GM18505 (cell line): ENCODE results near the gene GRHL3.
"Not testable (repeated sequence)": the region's sequence is repeated elsewhere in the genome, so short reads cannot be mapped to it uniquely, and the experiment has no call there.

ENCODE experiments used
- ATAC-seq: cut with Tn5 transposase; IDR thresholded peaks from one replicate; pipeline ENCODE4 v1.9.1; 2021; ENCODE audit not compliant: unreplicated experiment
- POLR2A ChIP-seq: IDR thresholded peaks from 4 replicates; pipeline ENCODE4 v1.6.1; 2011; ENCODE audit warnings: borderline replicate concordance; ENCODE audit not compliant: insufficient read depth, insufficient read length; ENCODE audit errors: extremely low read depth

GRHL3 gene

GRCh38 chr1:24319312-24319863 is at the start of gene GRHL3:
TSS of gene GRHL3 (plus strand) at chr1:24319357. CDS start at chr1:24319552, 195 bp downstream.
- no peak for TF ChIP-seq POLR2A
- no peak for ATAC-seq

DNA sequence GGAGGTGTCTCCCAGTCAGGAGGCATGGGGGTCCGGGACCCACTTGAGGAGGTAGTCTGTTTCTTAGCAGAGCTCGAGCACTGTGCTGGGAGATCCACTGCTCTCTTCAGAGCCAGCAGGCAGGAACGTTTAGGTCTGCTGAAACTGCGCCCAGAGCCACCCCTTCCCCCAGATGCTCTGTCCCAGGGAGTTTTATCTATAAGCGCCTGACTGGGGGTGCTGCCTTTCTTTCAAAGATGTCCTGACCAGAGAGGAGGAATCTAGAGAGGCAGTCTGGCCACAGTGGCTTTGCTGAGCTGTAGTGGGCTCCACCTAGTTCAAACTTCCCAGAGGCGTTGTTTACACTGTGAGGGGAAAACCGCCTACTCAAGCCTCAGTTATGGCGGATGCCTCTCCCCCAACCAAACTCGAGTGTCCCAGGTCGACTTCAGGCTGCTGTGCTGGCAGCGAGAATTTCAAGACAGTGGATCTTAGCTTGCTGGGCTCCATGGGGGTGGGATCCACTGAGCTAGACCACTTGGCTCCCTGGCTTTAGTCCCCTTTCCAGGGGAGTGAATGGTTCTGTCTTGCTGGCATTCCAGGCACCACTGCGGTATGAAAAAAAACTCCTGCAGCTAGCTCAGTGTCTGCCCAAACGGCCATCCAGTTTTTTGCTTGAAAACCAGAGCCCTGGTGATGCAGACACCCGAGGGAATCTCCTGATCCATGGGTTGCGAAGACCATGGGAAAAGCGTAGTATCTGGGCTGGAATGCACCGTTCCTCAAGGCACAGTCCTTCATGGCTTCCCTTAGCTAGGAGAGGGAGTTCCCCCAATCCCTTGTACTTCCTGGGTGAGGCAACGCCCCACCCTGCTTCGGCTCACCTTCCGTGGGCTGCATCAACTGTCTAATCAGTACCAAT is 44.7 kb upstream of the GRHL3 start:
- ATAC-seq, result not testable (repeated sequence)

- ATAC-seq, result no peak
- no peak for TF ChIP-seq POLR2A
Observed at GRCh38 chr1:24275104-24275410, 44.1 kb upstream of the GRHL3 start.

GRCh38 chr1:24275510-24275909 is 43.6 kb upstream of the GRHL3 start:
- no peak for ATAC-seq
- TF ChIP-seq POLR2A, result no peak

- TF ChIP-seq POLR2A, result no peak
- ATAC-seq, result no peak
Observed at GRCh38 chr1:24276791-24277190, 42.4 kb upstream of the GRHL3 start.

GRCh38 chr1:24277420-24278169 is 41.6 kb upstream of the GRHL3 start:
- no peak for TF ChIP-seq POLR2A
- ATAC-seq, result no peak

DNA sequence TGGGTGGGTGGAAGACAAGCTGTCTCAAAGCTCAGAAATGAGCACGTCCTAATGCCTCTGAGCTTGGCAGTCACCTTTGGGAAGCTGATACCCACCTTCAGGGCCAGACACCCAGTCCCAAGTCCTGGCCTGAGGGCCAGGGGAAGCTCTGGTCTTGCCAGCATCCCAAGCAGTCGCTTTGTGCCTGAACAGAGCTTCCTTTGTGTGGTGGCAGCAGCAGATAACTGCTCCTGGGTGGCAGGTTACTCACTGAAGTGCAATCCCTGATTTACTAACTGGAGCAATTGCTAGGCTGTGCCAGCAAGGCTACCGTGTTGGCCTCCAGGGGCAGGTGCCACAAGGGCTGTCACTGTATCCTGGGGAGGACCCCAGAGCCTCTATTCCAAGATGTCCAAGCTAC is 40.4 kb upstream of the GRHL3 start:
- no peak for ATAC-seq
- no peak for TF ChIP-seq POLR2A

DNA sequence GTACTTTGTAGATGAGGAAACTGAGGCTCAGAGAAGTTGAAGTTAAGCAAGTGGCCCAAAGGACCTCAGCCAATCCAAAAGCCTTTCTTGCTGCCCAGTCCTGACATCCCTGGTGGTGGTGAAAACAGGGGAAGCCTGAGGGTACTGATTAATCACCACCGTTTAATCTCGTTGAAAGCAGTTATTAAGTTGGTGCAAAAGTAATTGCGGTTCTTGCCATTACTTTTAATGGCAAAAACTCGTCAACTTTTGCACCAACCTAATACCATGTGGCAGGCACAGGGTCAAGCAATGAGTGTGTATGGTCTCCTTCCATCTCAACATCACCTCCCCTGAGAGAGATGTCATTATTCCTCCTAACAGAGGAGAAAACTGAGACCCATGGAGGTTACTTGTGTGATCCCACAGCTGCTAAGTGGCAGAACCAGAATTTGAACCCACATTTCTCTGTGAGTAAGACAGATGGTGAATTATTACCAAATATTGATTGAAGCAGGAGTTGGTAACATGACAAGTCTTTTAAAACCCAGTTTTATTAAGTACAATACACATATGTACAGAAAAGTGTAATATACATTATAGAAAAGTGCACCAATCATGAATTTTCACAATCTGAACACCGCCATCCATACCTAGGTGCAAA is 39.4 kb upstream of the GRHL3 start:
- no peak for TF ChIP-seq POLR2A
- ATAC-seq, result no peak

GRCh38 chr1:24281591-24281990 is 37.6 kb upstream of the GRHL3 start:
- ATAC-seq, result no peak
- TF ChIP-seq POLR2A, result no peak

DNA sequence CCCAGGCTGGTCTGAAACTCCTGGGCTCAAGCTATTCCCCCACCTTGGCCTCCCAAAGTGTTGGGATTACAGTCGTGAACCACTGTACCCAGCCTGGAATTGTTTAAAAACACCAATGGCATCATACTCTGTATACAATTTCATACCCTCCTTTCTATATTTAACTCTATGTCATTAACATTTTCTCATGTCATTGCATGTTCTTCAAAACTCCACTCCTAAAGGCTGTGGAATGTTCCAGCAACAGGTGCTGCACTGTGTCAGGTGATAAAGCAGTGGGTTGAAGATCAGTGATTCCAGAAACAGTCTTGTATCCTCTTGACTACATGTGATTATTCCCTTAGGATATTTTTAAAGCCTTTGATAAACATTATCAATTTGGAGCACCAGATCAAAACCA is 36.7 kb upstream of the GRHL3 start:
- TF ChIP-seq POLR2A, result no peak

GRCh38 chr1:24283326-24284155 is 35.6 kb upstream of the GRHL3 start:
- no peak for ATAC-seq
- no peak for TF ChIP-seq POLR2A

More for the DNA sequence above, 36.7 kb upstream of the GRHL3 start:
- ATAC-seq, result no peak

DNA sequence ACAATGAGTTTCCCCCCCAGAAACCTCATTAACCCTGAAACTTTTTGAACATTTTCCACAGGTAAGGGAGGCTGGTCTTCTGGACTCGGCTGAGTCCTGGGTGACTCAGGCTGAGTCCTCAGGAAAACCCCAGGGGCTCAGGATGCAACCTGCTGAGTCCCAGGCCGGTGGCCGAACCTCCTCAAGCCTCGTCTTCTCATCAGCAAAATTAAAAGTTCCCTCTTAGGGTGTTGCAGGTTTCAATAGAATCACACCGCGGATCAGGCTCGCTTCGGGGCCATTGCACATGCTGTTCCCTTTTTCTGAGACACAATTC is 35.0 kb upstream of the GRHL3 start:
- ATAC-seq, result no peak
- no peak for TF ChIP-seq POLR2A

GRCh38 chr1:24285231-24285630 is 33.9 kb upstream of the GRHL3 start:
- ATAC-seq, result no peak
- TF ChIP-seq POLR2A, result no peak

DNA sequence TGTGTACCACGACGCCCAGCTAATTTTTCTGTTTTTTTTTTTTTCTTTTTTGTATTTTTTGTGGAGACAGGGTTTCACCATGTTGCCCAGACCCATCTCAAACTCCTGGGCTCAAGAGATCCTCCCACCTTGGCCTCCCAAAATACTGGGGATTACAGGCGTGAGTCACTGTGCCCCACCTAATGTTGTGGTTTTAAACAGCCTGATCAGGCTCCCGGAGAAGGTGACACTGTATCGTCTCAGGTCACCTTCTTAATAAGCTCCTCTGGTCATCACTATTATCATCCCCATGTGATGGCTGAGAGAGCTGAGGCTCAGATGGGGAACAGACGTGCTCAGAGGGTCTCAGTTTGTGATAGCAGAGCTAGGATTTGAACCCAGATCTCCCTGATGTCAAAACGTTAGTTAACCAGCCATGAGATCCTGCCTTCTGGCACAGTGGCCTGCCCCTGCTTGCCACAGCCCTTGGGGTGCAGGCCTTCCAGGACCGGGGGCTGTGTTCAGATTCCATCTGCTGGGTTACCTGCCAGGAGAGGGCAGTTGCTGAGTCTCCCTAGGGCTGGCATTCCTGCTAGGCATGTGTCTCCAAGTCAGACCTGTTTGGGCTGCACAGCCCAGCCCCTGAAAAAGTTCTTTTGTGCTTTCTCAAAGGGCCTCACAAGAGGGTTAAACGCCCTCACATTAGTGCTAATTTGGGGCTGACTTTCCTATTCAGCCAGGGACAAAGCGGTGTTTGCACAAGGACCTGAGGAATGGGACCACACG is 32.7 kb upstream of the GRHL3 start:
- no peak for TF ChIP-seq POLR2A
- no peak for ATAC-seq

- ATAC-seq, result not testable (repeated sequence)
Observed at GRCh38 chr1:24287779-24288178, 31.4 kb upstream of the GRHL3 start.
